GM23338 (cell line): ENCODE results near the gene FBXO9. TPM values are rescaled to one million over a fixed set of nuclear protein-coding genes. Genes with fewer than 3 reads are reported as not detected.

Experiments
- ATAC-seq: fragments of 200-7000 bp; cut with Tn5 transposase; 3 replicates; pipeline ENCODE4 v1.9.1; 2020
- DNase-seq: peaks from one replicate; pipeline ENCODE4 v3.0.0-alpha.2; 2015; ENCODE audit warnings: low spot score
- H2AFZ ChIP-seq: fragments of 200-600 bp; sonication (generic); 2 replicates; pipeline ENCODE4 v1.8.0; 2016; ENCODE audit warnings: antibody characterized with exemption, mild to moderate bottlenecking, moderate library complexity
- H3F3A ChIP-seq: fragments of 200-600 bp; sonication (generic); replicated peaks from 2 replicates; pipeline ENCODE4 v1.8.0; 2017; ENCODE audit warnings: antibody characterized with exemption, mixed run types, low read depth
- H3K27ac ChIP-seq: fragments of 200-600 bp; sonication (generic); 2 replicates; pipeline ENCODE4 v1.6.1; 2016; ENCODE audit warnings: low read depth
- H3K27me3 ChIP-seq: fragments of 200-600 bp; sonication (generic); 2 replicates; pipeline ENCODE4 v1.8.0; 2016; ENCODE audit warnings: mild to moderate bottlenecking, mixed run types, moderate library complexity; ENCODE audit not compliant: insufficient read depth
- H3K36me3 ChIP-seq: fragments of 200-600 bp; sonication (generic); 2 replicates; pipeline ENCODE4 v1.8.0; 2016; ENCODE audit warnings: mild to moderate bottlenecking; ENCODE audit not compliant: insufficient read depth
- H3K4me1 ChIP-seq: fragments of 200-600 bp; sonication (generic); 2 replicates; pipeline ENCODE4 v1.8.0; 2016; ENCODE audit warnings: mild to moderate bottlenecking, moderate library complexity; ENCODE audit not compliant: insufficient read depth
- H3K4me2 ChIP-seq: fragments of 200-600 bp; sonication (generic); 2 replicates; pipeline ENCODE4 v1.7.1; 2017; ENCODE audit warnings: mixed run types
- H3K4me3 ChIP-seq: fragments of 200-600 bp; sonication (generic); 2 replicates; pipeline ENCODE4 v1.6.1; 2016; ENCODE audit warnings: mixed run types
- H3K79me2 ChIP-seq: fragments of 200-600 bp; sonication (generic); replicated peaks from 2 replicates; pipeline ENCODE4 v1.8.0; 2017; ENCODE audit warnings: mild to moderate bottlenecking; ENCODE audit not compliant: insufficient read depth
- H3K9me2 ChIP-seq: fragments of 200-600 bp; sonication (generic); 2 replicates; pipeline ENCODE4 v1.8.0; 2017; ENCODE audit not compliant: insufficient read depth
- H4K20me1 ChIP-seq: fragments of 200-600 bp; sonication (generic); replicated peaks from 2 replicates; pipeline ENCODE4 v1.8.0; 2017; ENCODE audit warnings: mild to moderate bottlenecking; ENCODE audit not compliant: insufficient read depth
- H3K27ac Mint-ChIP-seq: 2 replicates; pipeline ENCODE4 v1.8.0; 2020; ENCODE audit warnings: inconsistent platforms, mild to moderate bottlenecking, moderate library complexity, mixed read lengths
- H3K27me3 Mint-ChIP-seq: 3 replicates; pipeline ENCODE4 v1.8.0; 2022; ENCODE audit warnings: low read depth, mild to moderate bottlenecking, moderate library complexity, mixed read lengths, inconsistent platforms; ENCODE audit not compliant: insufficient read depth, poor library complexity
- H3K36me3 Mint-ChIP-seq: 3 replicates; pipeline ENCODE4 v1.8.0; 2021; ENCODE audit warnings: low read depth, mild to moderate bottlenecking, inconsistent platforms, moderate library complexity, mixed read lengths
- H3K4me1 Mint-ChIP-seq: 3 replicates; pipeline ENCODE4 v1.8.0; 2020; ENCODE audit warnings: mild to moderate bottlenecking, inconsistent platforms, mixed read lengths
- H3K4me3 Mint-ChIP-seq: 3 replicates; pipeline ENCODE4 v1.8.0; 2021; ENCODE audit warnings: moderate library complexity, mild to moderate bottlenecking, inconsistent platforms, mixed read lengths
- H3K9me3 Mint-ChIP-seq: 3 replicates; pipeline ENCODE4 v1.8.0; 2020; ENCODE audit warnings: moderate library complexity, mild to moderate bottlenecking, inconsistent platforms, mixed read lengths
- CREB1 ChIP-seq: fragments of 250-450 bp; sonication (Bioruptor Pico); IDR thresholded peaks from 2 replicates; pipeline ENCODE4 v1.5.0; 2020; ENCODE audit warnings: low read depth, mild to moderate bottlenecking, moderate library complexity
- CTCF ChIP-seq, 2 experiments: fragments of 200-600 bp in 1 of 2; sonication (generic) in 1 of 2; conservative IDR thresholded peaks; 2 replicates each; pipeline versions ENCODE4 v1.5.1 to v1.6.1; 2016 to 2017; ENCODE audit warnings: antibody characterized with exemption in 2 of 2, low read depth in 2 of 2, mild to moderate bottlenecking in 2 of 2, moderate library complexity in 1 of 2
- ETS1 ChIP-seq: IDR thresholded peaks from 2 replicates; pipeline ENCODE4 v1.6.1; 2016; ENCODE audit warnings: antibody characterized with exemption
- EZH2 ChIP-seq: fragments of 200-600 bp; sonication (generic); IDR thresholded peaks from one replicate; pipeline ENCODE4 v1.8.0; 2017; ENCODE audit warnings: antibody characterized with exemption, mild to moderate bottlenecking, low read depth; ENCODE audit not compliant: unreplicated experiment
- POLR2AphosphoS5 ChIP-seq: IDR thresholded peaks from 2 replicates; pipeline ENCODE4 v1.6.1; 2016; ENCODE audit warnings: antibody characterized with exemption, low read depth
- REST ChIP-seq: IDR thresholded peaks from one replicate; pipeline ENCODE4 v1.6.1; 2018; ENCODE audit warnings: antibody characterized with exemption; ENCODE audit not compliant: unreplicated experiment
- STAT1 ChIP-seq: IDR thresholded peaks from one replicate; pipeline ENCODE4 v1.6.1; 2016; ENCODE audit warnings: antibody characterized with exemption; ENCODE audit not compliant: unreplicated experiment
- ZNF462 ChIP-seq: fragments of 250-450 bp; sonication (Bioruptor Pico); IDR thresholded peaks from 2 replicates; pipeline ENCODE4 v1.5.0; 2020; ENCODE audit warnings: mild to moderate bottlenecking, moderate library complexity
- polyA plus RNA-seq: library from polyadenylated mRNA; unstranded; fragments of >200 nt; fragmentation: Nextera tagmentation; extraction: Ambion mirVana; gene quantifications from 2 replicates; pipeline ENCODE4 v1.2.1, GENCODE V29; 2016
- total RNA-seq: library from RNA; depleted of rRNA; stranded (reverse); fragments of >200 nt; shearing (Covaris generic); gene quantifications from 2 replicates; pipeline ENCODE4 v1.2.3, GENCODE V29; 2014

FBXO9 gene
- total and polyA plus RNA-seq, 2 experiments from 2014 or later = 29.8 to 32.8 TPM

GRCh38 chr6:53111865-53112264 is 46.7 kb downstream of the FBXO9 start (continued):
- TF ChIP-seq ZNF462 (CRISPR knock-in tag) (no peak), EZH2 (no peak), POLR2AphosphoS5 (no peak), ETS1 (no peak)

- no peak overlapping the region for H2AFZ ChIP-seq
- no peaks in the 10 kb centered on the region; the same call in 1 of the 2 replicates for H3K9me2 ChIP-seq
- no peaks in the 10 kb centered on the region for H4K20me1 ChIP-seq
- no peak overlapping the region for H3K27ac ChIP-seq
- no peaks in the 10 kb centered on the region for H3F3A ChIP-seq
- no peaks in the 10 kb centered on the region for H3K36me3 ChIP-seq
- no peaks in the 10 kb centered on the region for H3K4me1 ChIP-seq
- Mint-ChIP-seq H3K9me3 (0 out of 3 replicates have a peak, but pooled peaks cover 6% of the 10 kb centered on the region), H3K4me1 (no peaks in the 10 kb centered on the region), H3K27me3 (no peaks in the 10 kb centered on the region), H3K27ac (no peak overlapping the region), H3K36me3 (no peaks in the 10 kb centered on the region), H3K4me3 (no peak overlapping the region)
- H3K4me2 ChIP-seq = no peak overlapping the region
- H3K4me3 ChIP-seq = no peak overlapping the region
- no peaks in the 10 kb centered on the region for H3K79me2 ChIP-seq
- no peak for DNase-seq
- no peaks in the 10 kb centered on the region for H3K27me3 ChIP-seq
- ATAC-seq = no peak
- TF ChIP-seq EZH2 (no peak), POLR2AphosphoS5 (no peak), CREB1 (CRISPR knock-in tag) (no peak), ETS1 (no peak), CTCF (conservative IDR thresholded peaks at IDR 0.05; ENCODE audit: low read depth in 2 of 2) (no peak), STAT1 (no peak), REST (no peak)
Observed at GRCh38 chr6:53112404-53112803, 47.2 kb downstream of the FBXO9 start.
